NB4 (cell line): ENCODE measurements around the gene CDH4.

Experiments used
- MYC ChIP-seq: IDR thresholded peaks from 2 replicates; pipeline ENCODE4 v1.6.1; 2011; ENCODE audit warnings: low read depth, low read length
- POLR2A ChIP-seq: IDR thresholded peaks from 2 replicates; pipeline ENCODE4 v1.6.1; 2011; ENCODE audit warnings: mild to moderate bottlenecking; ENCODE audit not compliant: insufficient read length; ENCODE audit errors: extremely low read depth
- TF ChIP-seq, protein P1 (sequence below): IDR thresholded peaks from one replicate; pipeline ENCODE4 v1.5.1; 2012; ENCODE audit warnings: low read depth, low read length

DNA sequence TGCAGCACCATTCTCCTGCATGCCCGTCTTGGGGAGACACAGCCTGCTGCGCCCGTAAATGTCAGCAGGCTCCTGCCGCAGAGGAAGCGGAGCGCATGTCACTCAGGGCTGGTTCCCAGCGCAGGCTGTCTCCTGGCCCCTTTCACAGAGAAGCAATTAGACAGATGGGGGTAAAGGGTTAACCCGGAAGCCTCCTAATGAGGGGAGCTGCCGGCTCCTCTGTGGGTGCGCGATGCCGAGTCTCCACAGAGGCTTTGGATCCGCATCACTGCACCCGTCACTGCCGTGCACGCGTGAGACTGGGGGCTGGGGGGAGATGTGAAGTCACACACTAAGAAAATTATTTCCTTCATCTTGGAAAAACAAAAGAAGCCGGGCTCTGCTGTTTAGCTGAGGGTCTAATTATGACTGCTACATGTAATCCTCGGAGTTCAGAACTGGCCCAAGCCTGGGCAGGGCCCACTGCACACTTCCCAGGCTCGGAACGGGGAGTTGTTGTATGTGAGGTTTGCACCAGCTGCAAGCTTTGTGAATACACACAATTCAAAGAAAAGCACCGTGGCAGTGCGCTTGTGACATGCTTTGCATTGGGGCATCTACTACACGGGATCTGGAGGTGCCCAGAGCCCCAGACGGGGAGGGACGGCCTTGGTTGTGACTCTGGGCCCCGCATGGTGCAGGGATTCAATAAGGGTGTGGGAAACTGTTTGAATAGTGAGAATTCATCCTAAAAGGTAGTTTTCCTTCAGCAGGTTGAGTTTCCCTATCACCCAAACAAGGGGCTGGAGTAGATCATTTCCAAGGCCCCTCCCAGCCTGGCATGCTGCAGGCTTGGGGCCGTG is 482.1 kb downstream of the CDH4 start:
- TF ChIP-seq POLR2A (no peak), MYC (no peak)
- TF ChIP-seq, protein P1, sequence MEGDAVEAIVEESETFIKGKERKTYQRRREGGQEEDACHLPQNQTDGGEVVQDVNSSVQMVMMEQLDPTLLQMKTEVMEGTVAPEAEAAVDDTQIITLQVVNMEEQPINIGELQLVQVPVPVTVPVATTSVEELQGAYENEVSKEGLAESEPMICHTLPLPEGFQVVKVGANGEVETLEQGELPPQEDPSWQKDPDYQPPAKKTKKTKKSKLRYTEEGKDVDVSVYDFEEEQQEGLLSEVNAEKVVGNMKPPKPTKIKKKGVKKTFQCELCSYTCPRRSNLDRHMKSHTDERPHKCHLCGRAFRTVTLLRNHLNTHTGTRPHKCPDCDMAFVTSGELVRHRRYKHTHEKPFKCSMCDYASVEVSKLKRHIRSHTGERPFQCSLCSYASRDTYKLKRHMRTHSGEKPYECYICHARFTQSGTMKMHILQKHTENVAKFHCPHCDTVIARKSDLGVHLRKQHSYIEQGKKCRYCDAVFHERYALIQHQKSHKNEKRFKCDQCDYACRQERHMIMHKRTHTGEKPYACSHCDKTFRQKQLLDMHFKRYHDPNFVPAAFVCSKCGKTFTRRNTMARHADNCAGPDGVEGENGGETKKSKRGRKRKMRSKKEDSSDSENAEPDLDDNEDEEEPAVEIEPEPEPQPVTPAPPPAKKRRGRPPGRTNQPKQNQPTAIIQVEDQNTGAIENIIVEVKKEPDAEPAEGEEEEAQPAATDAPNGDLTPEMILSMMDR: no peak
